HepG2 (cell line): ENCODE measurements around the gene VTN. TPM values are rescaled to one million over a fixed set of nuclear protein-coding genes. Genes with fewer than 3 reads are reported as not detected.

Experiments used
- ATF7 ChIP-seq, 2 experiments: fragments of 450-650 bp in 1 of 2; sonication (generic) in 1 of 2; formaldehyde crosslinking in 1 of 2; IDR thresholded peaks; 2 replicates each; pipeline versions ENCODE4 v1.4.0 to v1.6.1; 2016 to 2020; ENCODE audit warnings: antibody characterized with exemption in 1 of 2, mild to moderate bottlenecking in 1 of 2, missing genetic modification reagents in 1 of 2
- FOXJ3 ChIP-seq: sonication (generic); formaldehyde crosslinking; IDR thresholded peaks from 2 replicates; pipeline ENCODE4 v1.4.0; 2020; ENCODE audit warnings: missing genetic modification reagents, mild to moderate bottlenecking, borderline replicate concordance
- HMGA1 ChIP-seq: sonication (generic); formaldehyde crosslinking; conservative IDR thresholded peaks from 2 replicates; pipeline ENCODE4 v1.4.0; 2020; ENCODE audit warnings: missing genetic modification reagents
- HOXA5 ChIP-seq: sonication (generic); formaldehyde crosslinking; IDR thresholded peaks from 2 replicates; pipeline ENCODE4 v1.4.0; 2020; ENCODE audit warnings: missing genetic modification reagents
- KLF13 ChIP-seq: sonication (generic); formaldehyde crosslinking; IDR thresholded peaks from 2 replicates; pipeline ENCODE4 v1.4.0; 2020; ENCODE audit warnings: mild to moderate bottlenecking, missing genetic modification reagents
- MATR3 ChIP-seq: sonication (generic); formaldehyde crosslinking; IDR thresholded peaks from 2 replicates; pipeline ENCODE4 v1.4.0; 2020; ENCODE audit warnings: missing genetic modification reagents
- PTBP1 ChIP-seq: fragments of 200-400 bp; formaldehyde crosslinking; IDR thresholded peaks from 2 replicates; pipeline ENCODE4 v1.6.1; 2018; ENCODE audit warnings: low read length, low read depth; ENCODE audit not compliant: poor library complexity, severe bottlenecking
- ZBTB38 ChIP-seq: sonication (generic); formaldehyde crosslinking; IDR thresholded peaks from 2 replicates; pipeline ENCODE4 v1.5.1; 2020; ENCODE audit warnings: mild to moderate bottlenecking, missing genetic modification reagents
- ZNF225 ChIP-seq: sonication (generic); formaldehyde crosslinking; IDR thresholded peaks from 2 replicates; pipeline ENCODE4 v1.4.0; 2020; ENCODE audit warnings: mild to moderate bottlenecking, missing genetic modification reagents
- ZNF234 ChIP-seq: sonication (generic); formaldehyde crosslinking; conservative IDR thresholded peaks from 2 replicates; pipeline ENCODE4 v1.5.1; 2020; ENCODE audit warnings: mild to moderate bottlenecking, missing genetic modification reagents
- ZNF317 ChIP-seq: sonication (generic); formaldehyde crosslinking; IDR thresholded peaks from 2 replicates; pipeline ENCODE4 v1.5.0; 2020; ENCODE audit warnings: mild to moderate bottlenecking, missing genetic modification reagents
- ZNF350 ChIP-seq: sonication (generic); formaldehyde crosslinking; IDR thresholded peaks from 2 replicates; pipeline ENCODE4 v1.4.0; 2020; ENCODE audit warnings: mild to moderate bottlenecking, low read depth, missing genetic modification reagents, borderline replicate concordance
- ZNF563 ChIP-seq: sonication (generic); formaldehyde crosslinking; IDR thresholded peaks from 2 replicates; pipeline ENCODE4 v1.8.0; 2022; ENCODE audit warnings: mild to moderate bottlenecking, moderate library complexity, missing genetic modification reagents
- ZNF850 ChIP-seq: sonication (generic); formaldehyde crosslinking; conservative IDR thresholded peaks from 2 replicates; pipeline ENCODE4 v1.9.0; 2021; ENCODE audit warnings: mild to moderate bottlenecking, missing genetic modification reagents
- polyA plus RNA-seq, 8 experiments: library from polyadenylated mRNA; depleted of rRNA in 3 of 8; stranded (reverse) in 7 of 8; unstranded in 1 of 8; fragments of >200 nt; fragmentation: Illumina TruSeq in 4 of 8; extraction: Trizol in 4 of 8; gene quantifications; 2 replicates each; pipeline versions ENCODE4 v1.2.1 to v1.2.3, GENCODE V29; 2011 to 2016; ENCODE audit warnings: low read depth in 4 of 8, missing spikeins in 1 of 8, mixed read lengths in 1 of 8; ENCODE audit not compliant: insufficient read depth in 1 of 8
- total RNA-seq, 5 experiments: library from RNA; depleted of rRNA; stranded (reverse); fragments of >200 nt; fragmentation: Illumina TruSeq; extraction: Trizol; gene quantifications; 2 replicates each; pipeline ENCODE4 v1.2.3, GENCODE V29; 2016; ENCODE audit warnings: low read depth in 1 of 5
- TF ChIP-seq, protein P1 (sequence below): sonication (generic); formaldehyde crosslinking; IDR thresholded peaks from 2 replicates; pipeline ENCODE4 v1.5.0; 2020; ENCODE audit warnings: missing genetic modification reagents
- TF ChIP-seq, protein P2 (sequence below): sonication (generic); formaldehyde crosslinking; IDR thresholded peaks from 2 replicates; pipeline ENCODE4 v1.5.1; 2020; ENCODE audit warnings: missing genetic modification reagents, mild to moderate bottlenecking, borderline replicate concordance
- TF ChIP-seq, protein P3 (sequence below): sonication (generic); formaldehyde crosslinking; IDR thresholded peaks from 2 replicates; pipeline ENCODE4 v1.4.0; 2020; ENCODE audit warnings: missing genetic modification reagents
- TF ChIP-seq, protein P4 (sequence below): sonication (generic); formaldehyde crosslinking; IDR thresholded peaks from 2 replicates; pipeline ENCODE4 v1.4.0; 2020; ENCODE audit warnings: mild to moderate bottlenecking, missing genetic modification reagents
- TF ChIP-seq, protein P5 (sequence below): sonication (generic); formaldehyde crosslinking; IDR thresholded peaks from 2 replicates; pipeline ENCODE4 v1.5.1; 2020; ENCODE audit warnings: mild to moderate bottlenecking, missing genetic modification reagents, borderline replicate concordance

VTN gene
- total and polyA plus RNA-seq, 2 of the 13 experiments (the other 11 are each of a cell fraction or from before 2014, with no cell fraction given): 108 to 131 TPM

DNA sequence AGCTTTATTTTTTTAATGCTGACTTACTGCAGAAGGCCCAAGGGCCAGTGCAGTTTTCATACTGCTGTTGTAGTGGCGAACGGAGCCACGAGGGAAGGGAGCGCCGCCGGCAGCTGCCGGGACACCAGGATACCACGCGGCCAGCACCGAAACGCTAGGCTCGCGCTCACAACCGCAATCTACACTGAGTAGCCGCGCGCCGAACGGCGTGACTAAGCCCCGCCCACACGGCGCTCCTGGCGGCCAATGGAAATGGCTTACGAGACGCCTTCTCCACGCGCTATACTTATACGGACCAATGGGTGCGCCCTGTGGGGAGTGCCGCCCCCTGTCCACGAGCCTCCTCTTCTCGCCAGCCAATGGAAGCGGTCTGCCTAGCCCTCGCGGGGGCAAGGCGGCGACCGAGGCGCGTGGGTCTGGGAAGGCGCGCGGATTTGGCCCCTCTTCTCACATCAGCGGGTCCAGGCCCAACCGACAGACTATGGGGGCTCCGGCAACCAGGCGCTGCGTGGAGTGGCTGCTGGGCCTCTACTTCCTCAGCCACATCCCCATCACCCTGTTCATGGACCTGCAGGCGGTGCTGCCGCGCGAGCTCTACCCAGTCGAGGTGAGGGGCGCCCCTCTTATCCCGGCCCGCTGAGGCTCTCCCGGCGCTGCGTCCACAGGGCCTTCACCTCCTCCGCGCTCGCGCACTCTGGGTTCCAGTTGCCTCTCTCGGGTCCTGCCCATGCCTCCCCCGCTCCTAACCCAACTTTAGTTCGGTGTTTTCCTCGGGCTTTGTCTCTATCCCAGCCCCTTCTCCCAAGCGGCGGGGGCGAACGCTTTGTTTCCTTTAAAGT lies 51.1 kb downstream of the VTN start, which contains the start of gene TMEM97 (continued):
- TF ChIP-seq ATF7 (IDR thresholded peaks at IDR 0.05) (no peak), ATF7 (CRISPR knock-in tag; IDR thresholded peaks at IDR 0.05) (no peak), ZBTB38 (no peak), MATR3 (CRISPR knock-in tag) (no peak), ZNF350 (no peak; the same call in 1 of the 2 replicates), HMGA1 (no peak), ZNF234 (0 out of 2 replicates have a peak, but pooled peaks have one; percentile 11), FOXJ3 (no peak), ZNF850 (CRISPR knock-in tag) (no peak), HOXA5 (peak; percentile 72; the same call in 1 of the 2 replicates), ZNF317 (CRISPR knock-in tag) (no peak), ZNF225 (CRISPR knock-in tag) (no peak; the same call in 1 of the 2 replicates), ZNF563 (CRISPR knock-in tag) (peak; percentile 76), KLF13 (CRISPR knock-in tag) (no peak), PTBP1 (no peak)
- TF ChIP-seq, protein P1, sequence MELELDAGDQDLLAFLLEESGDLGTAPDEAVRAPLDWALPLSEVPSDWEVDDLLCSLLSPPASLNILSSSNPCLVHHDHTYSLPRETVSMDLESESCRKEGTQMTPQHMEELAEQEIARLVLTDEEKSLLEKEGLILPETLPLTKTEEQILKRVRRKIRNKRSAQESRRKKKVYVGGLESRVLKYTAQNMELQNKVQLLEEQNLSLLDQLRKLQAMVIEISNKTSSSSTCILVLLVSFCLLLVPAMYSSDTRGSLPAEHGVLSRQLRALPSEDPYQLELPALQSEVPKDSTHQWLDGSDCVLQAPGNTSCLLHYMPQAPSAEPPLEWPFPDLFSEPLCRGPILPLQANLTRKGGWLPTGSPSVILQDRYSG (CRISPR knock-in tag): no peak
- TF ChIP-seq, protein P2, sequence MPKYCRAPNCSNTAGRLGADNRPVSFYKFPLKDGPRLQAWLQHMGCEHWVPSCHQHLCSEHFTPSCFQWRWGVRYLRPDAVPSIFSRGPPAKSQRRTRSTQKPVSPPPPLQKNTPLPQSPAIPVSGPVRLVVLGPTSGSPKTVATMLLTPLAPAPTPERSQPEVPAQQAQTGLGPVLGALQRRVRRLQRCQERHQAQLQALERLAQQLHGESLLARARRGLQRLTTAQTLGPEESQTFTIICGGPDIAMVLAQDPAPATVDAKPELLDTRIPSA (CRISPR knock-in tag): no peak
- TF ChIP-seq, protein P3, sequence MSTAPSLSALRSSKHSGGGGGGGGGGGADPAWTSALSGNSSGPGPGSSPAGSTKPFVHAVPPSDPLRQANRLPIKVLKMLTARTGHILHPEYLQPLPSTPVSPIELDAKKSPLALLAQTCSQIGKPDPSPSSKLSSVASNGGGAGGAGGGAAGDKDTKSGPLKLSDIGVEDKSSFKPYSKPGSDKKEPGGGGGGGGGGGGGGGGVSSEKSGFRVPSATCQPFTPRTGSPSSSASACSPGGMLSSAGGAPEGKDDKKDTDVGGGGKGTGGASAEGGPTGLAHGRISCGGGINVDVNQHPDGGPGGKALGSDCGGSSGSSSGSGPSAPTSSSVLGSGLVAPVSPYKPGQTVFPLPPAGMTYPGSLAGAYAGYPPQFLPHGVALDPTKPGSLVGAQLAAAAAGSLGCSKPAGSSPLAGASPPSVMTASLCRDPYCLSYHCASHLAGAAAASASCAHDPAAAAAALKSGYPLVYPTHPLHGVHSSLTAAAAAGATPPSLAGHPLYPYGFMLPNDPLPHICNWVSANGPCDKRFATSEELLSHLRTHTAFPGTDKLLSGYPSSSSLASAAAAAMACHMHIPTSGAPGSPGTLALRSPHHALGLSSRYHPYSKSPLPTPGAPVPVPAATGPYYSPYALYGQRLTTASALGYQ (CRISPR knock-in tag): peak; percentile 63
- TF ChIP-seq, protein P4, sequence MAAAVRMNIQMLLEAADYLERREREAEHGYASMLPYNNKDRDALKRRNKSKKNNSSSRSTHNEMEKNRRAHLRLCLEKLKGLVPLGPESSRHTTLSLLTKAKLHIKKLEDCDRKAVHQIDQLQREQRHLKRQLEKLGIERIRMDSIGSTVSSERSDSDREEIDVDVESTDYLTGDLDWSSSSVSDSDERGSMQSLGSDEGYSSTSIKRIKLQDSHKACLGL (CRISPR knock-in tag): peak; percentile 81
- TF ChIP-seq, protein P5, sequence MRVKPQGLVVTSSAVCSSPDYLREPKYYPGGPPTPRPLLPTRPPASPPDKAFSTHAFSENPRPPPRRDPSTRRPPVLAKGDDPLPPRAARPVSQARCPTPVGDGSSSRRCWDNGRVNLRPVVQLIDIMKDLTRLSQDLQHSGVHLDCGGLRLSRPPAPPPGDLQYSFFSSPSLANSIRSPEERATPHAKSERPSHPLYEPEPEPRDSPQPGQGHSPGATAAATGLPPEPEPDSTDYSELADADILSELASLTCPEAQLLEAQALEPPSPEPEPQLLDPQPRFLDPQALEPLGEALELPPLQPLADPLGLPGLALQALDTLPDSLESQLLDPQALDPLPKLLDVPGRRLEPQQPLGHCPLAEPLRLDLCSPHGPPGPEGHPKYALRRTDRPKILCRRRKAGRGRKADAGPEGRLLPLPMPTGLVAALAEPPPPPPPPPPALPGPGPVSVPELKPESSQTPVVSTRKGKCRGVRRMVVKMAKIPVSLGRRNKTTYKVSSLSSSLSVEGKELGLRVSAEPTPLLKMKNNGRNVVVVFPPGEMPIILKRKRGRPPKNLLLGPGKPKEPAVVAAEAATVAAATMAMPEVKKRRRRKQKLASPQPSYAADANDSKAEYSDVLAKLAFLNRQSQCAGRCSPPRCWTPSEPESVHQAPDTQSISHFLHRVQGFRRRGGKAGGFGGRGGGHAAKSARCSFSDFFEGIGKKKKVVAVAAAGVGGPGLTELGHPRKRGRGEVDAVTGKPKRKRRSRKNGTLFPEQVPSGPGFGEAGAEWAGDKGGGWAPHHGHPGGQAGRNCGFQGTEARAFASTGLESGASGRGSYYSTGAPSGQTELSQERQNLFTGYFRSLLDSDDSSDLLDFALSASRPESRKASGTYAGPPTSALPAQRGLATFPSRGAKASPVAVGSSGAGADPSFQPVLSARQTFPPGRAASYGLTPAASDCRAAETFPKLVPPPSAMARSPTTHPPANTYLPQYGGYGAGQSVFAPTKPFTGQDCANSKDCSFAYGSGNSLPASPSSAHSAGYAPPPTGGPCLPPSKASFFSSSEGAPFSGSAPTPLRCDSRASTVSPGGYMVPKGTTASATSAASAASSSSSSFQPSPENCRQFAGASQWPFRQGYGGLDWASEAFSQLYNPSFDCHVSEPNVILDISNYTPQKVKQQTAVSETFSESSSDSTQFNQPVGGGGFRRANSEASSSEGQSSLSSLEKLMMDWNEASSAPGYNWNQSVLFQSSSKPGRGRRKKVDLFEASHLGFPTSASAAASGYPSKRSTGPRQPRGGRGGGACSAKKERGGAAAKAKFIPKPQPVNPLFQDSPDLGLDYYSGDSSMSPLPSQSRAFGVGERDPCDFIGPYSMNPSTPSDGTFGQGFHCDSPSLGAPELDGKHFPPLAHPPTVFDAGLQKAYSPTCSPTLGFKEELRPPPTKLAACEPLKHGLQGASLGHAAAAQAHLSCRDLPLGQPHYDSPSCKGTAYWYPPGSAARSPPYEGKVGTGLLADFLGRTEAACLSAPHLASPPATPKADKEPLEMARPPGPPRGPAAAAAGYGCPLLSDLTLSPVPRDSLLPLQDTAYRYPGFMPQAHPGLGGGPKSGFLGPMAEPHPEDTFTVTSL (CRISPR knock-in tag): no peak
